ENCODE results near the gene THBS3.
"Not testable (repeated sequence)": the region's sequence is repeated elsewhere in the genome, so short reads cannot be mapped to it uniquely, and the experiment has no call there.

Gene THBS3

GRCh38 chr1:155207806-155208540, at the start of gene THBS3:
Gene THBS3 (minus strand): TSS chr1:155207897. CDS start chr1:155207876, 21 bp downstream.
- no peak for DNase-seq

GRCh38 chr1:155256058-155256852, 48.6 kb upstream of the THBS3 start:
- DNase-seq: no peak

GRCh38 chr1:155255243-155256007, 47.7 kb upstream of the THBS3 start, which contains the start of gene ENTREP3:
Gene ENTREP3 (minus strand): TSS chr1:155255483. CDS start chr1:155254877, 606 bp downstream.
- peak; percentile 67 for DNase-seq

GRCh38 chr1:155254714-155255242, 47.1 kb upstream of the THBS3 start:
- DNase-seq: no peak

GRCh38 chr1:155254228-155254713, 46.6 kb upstream of the THBS3 start:
- DNase-seq: no peak

GRCh38 chr1:155253797-155254196, 46.1 kb upstream of the THBS3 start:
- no peak for DNase-seq

- DNase-seq: no peak
Observed at GRCh38 chr1:155253208-155253607, 45.5 kb upstream of the THBS3 start.

GRCh38 chr1:155251566-155251965, 43.9 kb upstream of the THBS3 start:
- no peak for DNase-seq

GRCh38 chr1:155250633-155251449, 43.1 kb upstream of the THBS3 start:
- DNase-seq: peak; percentile 94

- DNase-seq: no peak
Observed at GRCh38 chr1:155250246-155250632, 42.5 kb upstream of the THBS3 start.

GRCh38 chr1:155247667-155248553, 40.2 kb upstream of the THBS3 start:
- no peak for DNase-seq

- DNase-seq: not testable (repeated sequence)
Observed at GRCh38 chr1:155246796-155247195, 39.1 kb upstream of the THBS3 start.

GRCh38 chr1:155245163-155245524, 37.4 kb upstream of the THBS3 start:
- DNase-seq: no peak

- DNase-seq: peak; percentile 91
Observed at GRCh38 chr1:155244368-155245162, 36.9 kb upstream of the THBS3 start.

- DNase-seq: no peak
Observed at GRCh38 chr1:155242805-155243358, 35.2 kb upstream of the THBS3 start.

GRCh38 chr1:155241841-155242264, 34.2 kb upstream of the THBS3 start:
- DNase-seq: no peak

- DNase-seq: peak; percentile 55
Observed at GRCh38 chr1:155241069-155241679, 33.5 kb upstream of the THBS3 start.

- no peak for DNase-seq
Observed at GRCh38 chr1:155236451-155236850, 28.8 kb upstream of the THBS3 start.

GRCh38 chr1:155235375-155235774, 27.7 kb upstream of the THBS3 start:
- not testable (repeated sequence) for DNase-seq

Measured in stimulated activated naive CD4-positive, alpha-beta T cell treated with Interleukin-2 at 50 U/mL for 16 hours (primary cell).